Neural progenitor cell (in vitro differentiated cells): Measurements from ENCODE around the gene U2AF2.

Experiments used
- EZH2 ChIP-seq: fragments of 200-600 bp; sonication (generic); IDR thresholded peaks from 2 replicates; pipeline ENCODE4 v1.6.1; 2017; ENCODE audit warnings: antibody characterized with exemption, mild to moderate bottlenecking, moderate library complexity
- EZH2phosphoT487 ChIP-seq: fragments of 200-600 bp; sonication (generic); IDR thresholded peaks from 2 replicates; pipeline ENCODE4 v1.6.1; 2017; ENCODE audit warnings: antibody characterized with exemption
- TF ChIP-seq, protein P1 (sequence below): fragments of 200-600 bp; sonication (generic); IDR thresholded peaks from 2 replicates; pipeline ENCODE4 v1.5.1; 2017; ENCODE audit warnings: antibody characterized with exemption, mild to moderate bottlenecking

DNA sequence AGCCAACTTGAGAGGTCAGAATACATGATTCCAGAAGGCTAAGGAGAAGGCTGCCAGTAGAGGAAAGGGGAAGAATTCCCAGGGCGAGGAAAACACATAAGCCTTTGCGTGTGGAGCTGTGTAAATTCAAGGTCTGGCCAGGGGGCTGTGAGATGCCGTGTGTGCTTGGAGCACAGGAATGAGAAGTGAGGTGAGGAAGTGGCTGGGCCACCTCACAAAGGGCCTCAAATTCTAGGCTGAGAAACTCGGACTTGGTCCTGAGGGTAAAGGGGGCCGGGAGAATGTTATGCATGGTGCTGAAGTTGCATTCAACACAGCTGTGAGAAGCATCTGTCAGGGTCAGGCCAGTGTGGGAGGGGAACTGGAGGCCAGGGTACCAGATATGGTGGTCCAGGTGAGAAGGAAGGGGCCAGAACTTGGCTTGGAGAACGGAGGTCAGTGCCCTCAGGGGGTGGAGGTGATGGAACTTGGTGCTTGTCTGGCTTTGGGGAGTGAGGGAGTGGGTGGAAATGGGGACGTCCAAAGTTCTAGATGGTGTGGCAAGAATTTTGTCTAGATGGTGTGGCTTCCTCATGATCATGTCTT, 18.9 kb upstream of the U2AF2 start:
- TF ChIP-seq, protein P1, sequence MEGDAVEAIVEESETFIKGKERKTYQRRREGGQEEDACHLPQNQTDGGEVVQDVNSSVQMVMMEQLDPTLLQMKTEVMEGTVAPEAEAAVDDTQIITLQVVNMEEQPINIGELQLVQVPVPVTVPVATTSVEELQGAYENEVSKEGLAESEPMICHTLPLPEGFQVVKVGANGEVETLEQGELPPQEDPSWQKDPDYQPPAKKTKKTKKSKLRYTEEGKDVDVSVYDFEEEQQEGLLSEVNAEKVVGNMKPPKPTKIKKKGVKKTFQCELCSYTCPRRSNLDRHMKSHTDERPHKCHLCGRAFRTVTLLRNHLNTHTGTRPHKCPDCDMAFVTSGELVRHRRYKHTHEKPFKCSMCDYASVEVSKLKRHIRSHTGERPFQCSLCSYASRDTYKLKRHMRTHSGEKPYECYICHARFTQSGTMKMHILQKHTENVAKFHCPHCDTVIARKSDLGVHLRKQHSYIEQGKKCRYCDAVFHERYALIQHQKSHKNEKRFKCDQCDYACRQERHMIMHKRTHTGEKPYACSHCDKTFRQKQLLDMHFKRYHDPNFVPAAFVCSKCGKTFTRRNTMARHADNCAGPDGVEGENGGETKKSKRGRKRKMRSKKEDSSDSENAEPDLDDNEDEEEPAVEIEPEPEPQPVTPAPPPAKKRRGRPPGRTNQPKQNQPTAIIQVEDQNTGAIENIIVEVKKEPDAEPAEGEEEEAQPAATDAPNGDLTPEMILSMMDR = no peak
- TF ChIP-seq EZH2 (no peak), EZH2phosphoT487 (no peak)
